Measurements from ENCODE around the gene RGS1.

Gene RGS1

DNA sequence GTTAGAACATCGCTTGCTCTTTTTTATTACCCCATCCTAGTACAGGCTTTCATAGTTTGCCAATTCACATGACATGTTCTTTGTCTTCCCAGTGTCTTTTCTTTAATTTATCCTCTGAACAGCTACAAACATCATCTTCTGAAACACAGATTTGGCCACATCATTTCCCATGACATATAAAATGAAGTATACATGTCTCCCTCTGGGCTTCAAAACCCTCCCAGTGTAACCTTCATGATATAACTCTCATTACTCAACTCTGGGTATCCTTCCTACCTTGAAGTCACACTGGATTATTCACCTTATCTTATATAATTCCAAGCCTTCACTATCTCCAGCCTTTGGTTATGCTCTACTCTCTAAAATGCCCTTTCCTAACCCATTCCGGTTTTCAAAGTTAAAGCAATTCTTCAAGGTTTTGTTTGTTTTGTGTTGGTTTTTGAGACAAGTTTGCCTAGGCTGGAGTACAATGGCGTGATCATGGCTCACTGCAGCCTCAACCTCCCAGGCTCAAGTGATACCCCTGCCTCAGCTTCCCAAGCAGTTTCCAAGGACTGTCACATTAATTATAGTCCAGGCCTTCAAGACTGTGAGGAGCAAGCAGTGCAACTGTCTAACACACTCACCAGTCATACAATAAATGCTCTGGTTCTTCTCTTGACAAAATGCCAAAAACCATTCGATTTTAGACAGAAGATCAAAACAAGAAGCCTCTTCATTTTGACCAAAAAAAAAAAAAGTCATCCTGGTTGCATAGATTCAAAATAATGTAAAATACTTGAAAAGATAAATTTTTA, 5.8 kb downstream of the RGS1 start:
- no peak for DNase-seq (ENCODE audit: low read depth, low spot score)

DNA sequence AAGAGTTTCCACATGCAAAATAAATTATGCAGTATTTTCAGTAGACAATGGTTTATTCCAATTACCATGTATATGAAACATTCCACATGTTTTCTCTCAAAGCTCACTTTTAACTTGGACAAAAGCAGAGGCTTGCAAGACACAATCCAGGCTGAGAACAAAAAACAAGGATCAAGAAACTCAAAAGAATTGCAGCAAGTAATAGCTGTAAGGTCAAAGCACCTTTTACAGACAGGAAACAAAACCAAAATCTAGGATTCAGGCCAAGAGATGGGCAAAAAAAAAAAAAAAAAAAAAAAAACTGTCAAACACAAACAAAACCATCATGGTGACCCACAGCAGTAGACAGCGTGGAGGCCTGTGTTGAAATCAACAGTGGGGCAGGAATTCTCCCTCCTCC, 9.3 kb downstream of the RGS1 start:
- DNase-seq (ENCODE audit: low read depth, low spot score): peak; percentile 31

DNA sequence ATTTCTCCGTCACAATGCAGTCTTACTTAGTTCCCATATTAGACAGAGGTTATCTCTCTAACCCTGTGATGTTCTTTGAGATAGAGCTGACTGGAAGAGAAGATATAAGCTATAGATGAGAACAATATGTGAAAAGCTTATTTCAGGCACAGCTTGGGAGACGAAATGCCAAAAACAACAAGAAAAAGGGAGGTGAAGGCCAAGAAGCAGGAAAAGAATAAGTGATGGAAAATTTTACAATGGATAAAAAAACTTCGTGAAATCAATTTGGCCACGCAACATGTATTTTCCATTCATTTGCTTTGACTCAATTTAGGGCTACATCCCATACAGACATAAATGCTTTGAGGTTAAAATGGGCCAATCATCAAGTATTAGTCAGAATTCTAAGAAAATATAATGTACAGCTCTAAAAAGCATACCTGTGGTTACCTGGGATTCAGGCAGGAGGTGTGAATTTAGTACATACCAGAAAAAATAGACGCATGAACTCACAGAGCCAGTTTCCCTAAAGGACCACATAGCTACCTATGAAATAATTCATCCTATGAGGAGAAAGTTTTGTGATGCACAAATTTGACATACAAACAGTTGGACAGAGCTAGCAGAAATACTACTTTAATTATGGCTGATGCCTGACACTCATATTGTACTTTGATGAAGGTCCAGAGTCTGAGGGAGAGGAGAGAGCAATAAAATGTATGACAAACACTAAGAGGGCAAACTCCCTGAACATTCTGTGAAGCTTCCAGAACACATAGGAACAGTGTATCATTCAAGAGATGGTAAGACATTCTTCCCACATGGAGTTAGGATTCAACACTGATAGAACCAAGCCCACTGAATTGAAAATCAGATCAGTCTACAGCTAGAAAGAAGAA, 12.1 kb downstream of the RGS1 start:
- DNase-seq (ENCODE audit: low read depth, low spot score): no peak

DNA sequence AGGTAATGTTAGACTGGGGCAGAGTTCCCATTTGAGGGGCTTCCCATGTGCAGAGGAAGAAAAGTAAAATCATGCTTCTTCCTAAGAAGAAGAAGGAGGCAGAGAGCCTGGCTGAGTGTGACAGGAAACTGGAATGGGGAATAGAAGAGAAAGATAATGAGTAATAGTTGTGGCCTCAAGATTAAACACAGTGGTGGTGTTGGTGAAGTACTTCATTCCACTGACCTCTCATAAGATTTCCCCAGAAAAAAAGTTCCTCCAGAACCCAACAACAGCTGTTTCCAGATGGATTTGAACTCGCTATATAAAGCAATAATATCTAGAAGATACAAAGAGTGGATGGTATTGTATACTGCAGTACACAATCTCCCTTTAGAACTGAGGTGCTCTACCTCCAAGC, 13.0 kb downstream of the RGS1 start:
- DNase-seq (ENCODE audit: low read depth, low spot score): no peak

DNA sequence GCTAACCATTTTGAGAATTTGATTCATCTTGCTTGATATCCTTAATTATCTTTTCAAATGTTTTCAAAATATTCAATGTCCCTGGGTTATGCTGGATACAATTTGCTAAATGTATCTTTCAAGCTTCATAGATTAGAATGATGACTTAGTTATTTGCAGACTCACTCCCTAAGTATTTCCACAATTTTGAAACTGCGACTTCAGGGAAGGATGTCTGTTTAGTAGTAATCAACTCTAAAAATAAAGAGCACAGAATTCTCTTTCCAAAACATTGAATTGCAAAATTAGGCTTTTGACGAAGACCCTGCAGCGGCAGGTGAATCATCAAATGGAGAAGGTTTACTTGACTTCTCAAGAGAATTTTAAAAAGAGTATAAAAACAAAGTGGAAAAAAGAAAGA, 14.2 kb downstream of the RGS1 start:
- no peak for DNase-seq (ENCODE audit: low read depth, low spot score)

DNA sequence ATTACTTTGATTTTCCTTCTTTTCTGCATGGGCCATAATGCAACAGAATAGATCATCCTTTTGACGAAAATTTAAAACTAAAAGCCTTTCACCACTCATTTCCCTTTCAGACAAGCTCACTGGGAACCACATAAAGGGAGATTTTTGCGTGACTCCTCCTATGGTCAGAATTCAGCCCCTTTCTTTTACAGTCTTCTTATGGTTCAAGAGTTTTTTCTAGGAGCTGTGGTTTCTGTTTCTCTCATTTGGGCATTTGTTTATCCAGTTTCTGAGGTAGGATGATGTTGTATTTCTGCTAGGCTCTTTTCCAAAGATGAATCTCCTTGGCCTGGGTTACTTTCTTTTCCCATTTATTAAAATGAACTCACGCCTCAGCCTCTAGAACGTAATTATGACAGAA, 16.9 kb downstream of the RGS1 start:
- DNase-seq (ENCODE audit: low read depth, low spot score): no peak

DNA sequence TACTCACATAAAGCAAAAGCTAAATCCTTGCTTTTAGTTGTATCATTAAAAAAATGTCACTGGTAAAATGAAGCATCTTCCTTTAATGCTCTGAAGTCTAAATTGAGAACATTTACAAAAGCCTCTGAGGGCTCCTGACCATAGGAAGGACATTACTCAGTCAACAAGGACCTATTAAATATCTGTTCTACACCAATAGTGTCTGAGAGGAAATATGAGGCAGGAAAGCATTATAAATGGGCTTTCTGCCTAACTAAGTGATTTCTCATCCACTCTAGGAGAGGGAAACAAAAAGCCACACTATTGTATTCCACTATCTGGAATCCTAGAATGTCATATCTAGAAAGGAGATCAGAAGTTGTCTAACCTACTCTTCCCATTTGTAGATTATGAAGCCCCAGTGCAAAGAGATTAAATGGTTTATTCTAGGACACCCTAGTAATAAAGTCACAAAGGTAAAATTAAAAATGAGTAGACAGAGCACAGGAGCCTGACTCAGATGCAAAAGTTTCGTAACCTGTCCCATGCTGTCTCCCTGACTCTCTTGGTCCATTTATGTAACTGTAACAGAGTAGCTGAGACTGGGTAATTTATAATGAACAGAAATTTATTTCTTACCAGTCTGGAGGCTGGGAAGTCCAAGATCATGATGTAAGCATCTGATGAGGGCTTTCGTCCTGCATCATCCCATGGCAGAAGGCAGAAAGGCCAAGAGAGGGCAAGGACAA, 17.6 kb downstream of the RGS1 start:
- no peak for DNase-seq (ENCODE audit: low read depth, low spot score)

DNA sequence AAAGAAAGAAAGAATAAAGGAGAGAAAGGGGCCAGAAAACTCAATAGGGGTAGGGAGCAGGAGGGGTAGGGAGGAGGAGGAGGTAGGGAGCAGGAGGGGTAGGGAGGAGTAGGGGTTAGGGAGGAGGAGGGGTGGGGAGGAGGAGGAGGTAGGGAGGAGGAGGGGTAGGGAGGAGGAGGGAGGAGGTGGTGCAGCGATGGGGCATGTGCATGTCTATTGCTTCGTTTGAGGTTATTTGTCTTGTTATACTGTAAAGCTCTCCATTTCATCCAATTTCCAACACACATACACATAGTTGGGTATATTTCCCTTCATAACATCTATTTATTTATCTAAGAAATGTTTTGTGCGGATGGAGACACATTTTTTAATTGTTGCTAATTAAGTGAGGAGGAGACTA, 19.7 kb downstream of the RGS1 start:
- no peak for DNase-seq (ENCODE audit: low read depth, low spot score)

DNA sequence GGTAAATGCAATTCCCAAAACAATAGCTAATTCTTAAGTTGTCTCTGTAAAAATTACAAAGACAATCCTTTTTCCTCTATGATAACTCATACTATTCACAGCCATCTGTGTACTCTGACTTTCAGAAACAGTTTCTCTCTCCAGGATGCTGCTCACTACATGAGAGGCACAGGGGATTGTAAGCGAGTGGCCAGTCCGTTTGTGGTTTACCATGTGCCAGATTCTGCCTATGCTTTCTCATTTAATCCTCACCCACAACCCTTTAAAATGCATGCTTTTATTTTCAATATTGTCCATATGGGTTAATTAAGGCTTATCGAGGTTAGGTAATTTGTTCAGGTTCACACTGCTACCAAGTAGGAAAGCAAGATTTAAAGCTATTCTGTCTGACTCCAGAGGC, 23.0 kb downstream of the RGS1 start:
- DNase-seq (ENCODE audit: low read depth, low spot score): no peak

DNA sequence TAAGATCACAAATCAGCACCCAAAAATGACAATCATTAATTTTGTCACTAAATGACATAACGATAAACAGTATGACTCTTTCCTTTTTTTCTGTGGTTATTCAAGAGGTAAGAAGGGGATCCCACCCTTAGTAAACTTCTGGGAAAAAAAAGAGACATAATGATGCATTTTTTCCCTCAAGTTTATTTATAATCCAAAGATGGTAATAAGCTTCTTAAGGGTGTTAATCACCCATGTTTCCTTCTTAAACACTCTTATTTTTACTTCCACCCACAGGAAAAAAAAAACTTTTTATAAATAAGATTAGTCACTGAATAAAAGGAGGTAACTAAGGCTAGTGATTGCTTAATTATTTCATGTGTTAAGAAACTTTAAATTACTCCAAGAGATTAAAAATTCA, 24.7 kb downstream of the RGS1 start:
- DNase-seq (ENCODE audit: low read depth, low spot score): no peak

DNA sequence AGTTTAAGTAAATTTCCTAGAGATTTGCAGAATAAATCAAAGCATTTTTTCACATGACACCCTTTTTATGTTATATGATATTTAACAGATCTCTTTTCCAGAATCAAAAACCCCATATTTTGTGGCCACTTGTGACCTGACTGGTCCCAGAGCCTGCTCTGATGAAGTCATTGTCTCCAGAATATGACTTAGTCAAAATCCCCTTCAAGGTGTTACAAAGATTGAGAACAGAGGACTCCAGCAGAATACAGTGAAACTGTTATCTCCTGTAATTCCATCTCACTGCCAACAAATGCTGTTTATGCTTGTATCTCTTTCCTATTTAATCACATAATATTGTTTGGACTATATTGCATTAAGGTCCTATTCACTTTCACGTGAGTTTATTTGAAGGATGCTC, 25.6 kb downstream of the RGS1 start:
- no peak for DNase-seq (ENCODE audit: low read depth, low spot score)

DNA sequence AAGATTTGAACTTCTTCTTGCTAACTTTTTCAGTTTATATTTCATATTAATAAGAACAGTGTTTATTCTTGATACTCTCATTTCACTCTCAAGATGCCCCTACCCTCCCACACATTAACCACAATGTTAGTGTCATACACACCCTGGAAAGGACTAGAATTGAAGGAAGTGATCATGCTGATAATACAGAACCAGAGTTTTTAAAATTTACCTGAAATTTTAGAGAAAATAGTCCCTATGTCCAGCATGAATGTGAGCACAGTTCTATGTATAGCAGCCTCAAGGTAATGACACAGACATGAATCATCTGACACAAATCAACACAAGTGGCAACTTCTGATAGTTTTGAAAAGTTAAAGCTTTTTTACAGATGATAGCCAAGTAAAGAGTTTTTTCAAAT, 26.0 kb downstream of the RGS1 start:
- DNase-seq (ENCODE audit: low read depth, low spot score): no peak

DNA sequence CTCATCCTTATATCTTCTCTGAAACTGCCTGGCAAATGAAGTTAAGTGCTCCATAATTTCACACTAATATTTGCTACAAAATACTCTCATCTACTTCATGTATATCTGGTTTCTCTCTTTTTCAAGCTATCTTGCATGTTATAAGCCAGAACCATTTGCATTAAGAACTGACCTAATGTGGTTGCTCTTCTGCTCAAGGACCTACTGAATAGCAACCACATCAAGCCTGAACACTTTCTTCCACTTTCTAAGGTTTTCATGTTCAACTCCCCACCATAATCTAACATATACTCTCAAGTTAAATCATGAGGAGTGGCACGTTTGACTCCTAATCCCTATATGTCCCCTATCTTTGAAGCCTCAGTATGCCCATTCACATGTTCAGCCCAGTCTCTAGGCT, 27.2 kb downstream of the RGS1 start:
- DNase-seq (ENCODE audit: low read depth, low spot score): no peak

DNA sequence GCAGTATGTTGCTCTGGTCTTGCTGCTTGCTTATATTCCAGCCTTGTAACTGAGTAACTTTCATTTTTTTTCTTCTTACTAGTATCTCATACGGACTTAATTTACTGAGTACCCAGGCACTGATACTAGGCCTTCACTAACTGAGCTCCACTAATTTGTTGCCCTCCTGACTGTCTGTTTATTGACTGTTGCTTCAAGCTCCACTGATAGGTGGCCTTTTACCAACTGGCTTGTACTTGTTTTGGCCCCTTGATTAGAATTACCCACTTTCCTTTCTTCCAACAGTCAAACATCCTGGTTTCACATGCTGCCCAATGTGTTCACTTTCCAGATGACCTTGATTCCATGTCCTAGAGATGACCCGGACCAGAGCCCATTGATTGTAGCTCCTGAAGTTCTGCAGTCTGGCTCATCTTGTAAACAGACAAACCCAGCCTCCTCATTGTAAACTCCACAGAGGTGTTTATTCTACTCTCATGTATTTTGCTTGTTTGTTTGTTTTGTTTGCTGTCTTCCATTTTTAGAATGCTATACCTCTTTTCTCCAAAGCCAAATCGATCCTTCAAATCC, 27.7 kb downstream of the RGS1 start:
- DNase-seq (ENCODE audit: low read depth, low spot score): no peak

DNA sequence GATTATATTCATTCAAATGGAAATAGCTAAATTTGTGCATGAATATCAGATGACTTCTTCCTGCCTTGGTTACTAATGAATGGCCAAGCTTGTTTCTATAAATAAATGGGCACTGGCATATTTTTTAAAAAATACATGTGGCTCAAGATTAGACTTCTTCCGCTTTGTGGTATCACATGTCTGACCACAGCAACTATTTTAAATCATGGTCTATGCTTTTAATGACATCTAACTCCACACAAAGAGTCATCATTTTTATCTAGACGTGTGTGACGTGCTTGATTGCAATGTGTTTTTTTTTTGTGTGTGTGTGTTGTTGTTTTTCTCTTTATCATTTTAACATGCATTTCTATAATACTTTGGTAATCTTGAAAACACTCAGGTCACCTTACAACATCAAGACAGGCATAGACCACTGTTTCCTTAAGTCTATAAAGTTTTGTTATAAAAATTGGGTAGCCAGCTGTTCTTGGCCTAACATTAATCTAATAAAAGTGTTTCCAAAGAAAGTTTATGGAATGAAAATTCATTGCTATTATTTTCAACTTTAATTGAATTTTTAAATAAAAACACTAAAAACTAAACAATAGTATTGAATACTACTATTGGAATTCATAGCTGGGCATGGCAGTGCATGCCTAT, 29.5 kb downstream of the RGS1 start:
- DNase-seq (ENCODE audit: low read depth, low spot score): no peak

DNA sequence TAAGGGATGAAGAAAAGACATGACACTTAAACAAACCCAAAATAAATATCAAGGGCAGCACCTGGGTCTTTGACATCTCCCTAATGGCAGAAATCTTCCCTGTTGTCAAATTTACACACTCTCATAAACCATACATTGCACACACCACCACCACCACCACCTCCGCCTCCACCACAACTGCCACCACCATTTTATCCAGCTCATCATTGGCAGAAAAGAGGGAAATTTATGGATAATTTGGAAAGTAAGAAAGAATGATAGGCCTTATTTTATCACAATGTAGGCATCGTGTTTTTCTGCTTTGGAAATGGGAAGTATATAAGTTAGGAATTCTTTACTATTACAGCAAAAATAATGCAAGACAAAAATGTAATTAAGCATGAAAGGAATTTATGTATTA, 33.1 kb downstream of the RGS1 start:
- no peak for DNase-seq (ENCODE audit: low read depth, low spot score)

DNA sequence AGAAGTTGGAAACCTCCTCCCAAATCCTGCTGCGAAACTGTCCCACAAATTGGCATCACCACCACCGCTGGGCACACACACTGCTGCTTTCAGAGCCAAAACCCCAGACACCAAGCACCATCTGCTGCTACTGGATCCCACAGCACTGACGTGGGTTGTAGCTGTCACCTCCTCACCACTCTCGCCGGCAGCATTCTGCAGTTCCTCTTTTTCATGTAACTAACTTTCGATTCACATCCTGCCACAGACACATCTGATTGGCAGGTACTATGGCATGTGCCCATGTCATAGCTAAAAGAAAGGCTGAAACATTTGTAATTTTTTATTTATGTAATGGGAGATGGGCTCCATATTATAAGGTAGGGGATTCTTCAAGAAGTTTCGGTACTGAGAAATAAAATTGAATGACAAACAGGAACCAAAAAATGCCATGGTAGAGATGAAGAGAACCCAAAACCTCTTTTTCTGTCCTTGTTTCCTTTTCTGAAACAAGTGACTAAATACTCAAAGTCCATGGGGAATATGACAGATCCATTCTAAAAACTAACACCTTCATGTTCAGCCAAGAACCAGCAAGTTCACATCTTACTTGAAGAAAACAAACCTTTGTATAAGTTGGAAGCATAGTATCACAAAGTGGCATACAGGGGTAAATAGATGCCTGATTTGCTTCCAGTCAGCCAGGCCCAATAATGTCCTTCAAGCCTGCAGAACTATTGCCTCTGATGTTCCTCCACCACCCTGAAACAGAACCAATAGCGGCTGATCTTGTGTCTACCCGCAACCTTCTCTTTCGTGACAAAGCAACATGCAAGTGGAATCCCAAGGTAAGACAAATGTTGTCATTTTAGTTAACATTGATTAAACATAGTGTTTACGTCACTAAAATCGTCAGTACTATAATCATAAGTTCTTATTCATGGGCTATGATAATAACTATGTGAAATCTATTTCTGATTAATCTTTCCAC, 33.8 kb downstream of the RGS1 start:
- DNase-seq (ENCODE audit: low read depth, low spot score): no peak

DNA sequence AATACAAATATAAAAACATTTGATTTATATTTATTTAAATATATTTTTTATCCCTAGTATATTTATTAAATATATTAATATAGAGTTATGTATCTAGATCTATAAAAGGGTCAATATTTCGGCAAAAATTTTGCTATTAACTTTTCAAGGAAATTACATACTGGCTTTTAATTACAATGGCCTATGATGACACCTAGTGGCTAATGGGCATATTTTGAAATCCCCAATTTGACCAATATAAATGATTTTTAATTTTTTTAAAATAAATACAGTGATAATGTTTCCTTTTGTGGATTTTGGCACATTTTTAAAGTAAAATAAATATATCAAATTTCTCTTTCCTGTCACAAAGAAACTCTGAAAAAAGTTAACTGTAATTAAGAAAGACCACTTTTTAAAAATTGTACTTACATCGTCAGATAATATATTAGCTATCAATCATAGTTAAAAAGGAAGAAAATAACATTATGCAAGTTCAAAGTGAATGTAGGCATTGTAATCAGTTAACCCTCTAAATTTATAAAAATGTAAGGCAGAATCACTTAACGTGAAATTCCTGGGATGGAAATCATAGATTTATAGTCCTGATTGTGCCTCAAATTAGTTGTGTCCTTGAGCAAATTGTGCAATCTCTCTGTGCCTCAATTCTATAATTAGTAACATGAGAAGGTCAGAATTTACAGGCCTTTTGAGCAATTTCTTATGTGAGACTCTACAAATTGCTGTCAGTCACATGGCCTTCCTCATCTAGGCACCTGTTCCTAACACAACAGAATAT, 34.7 kb downstream of the RGS1 start:
- DNase-seq (ENCODE audit: low read depth, low spot score): no peak

DNA sequence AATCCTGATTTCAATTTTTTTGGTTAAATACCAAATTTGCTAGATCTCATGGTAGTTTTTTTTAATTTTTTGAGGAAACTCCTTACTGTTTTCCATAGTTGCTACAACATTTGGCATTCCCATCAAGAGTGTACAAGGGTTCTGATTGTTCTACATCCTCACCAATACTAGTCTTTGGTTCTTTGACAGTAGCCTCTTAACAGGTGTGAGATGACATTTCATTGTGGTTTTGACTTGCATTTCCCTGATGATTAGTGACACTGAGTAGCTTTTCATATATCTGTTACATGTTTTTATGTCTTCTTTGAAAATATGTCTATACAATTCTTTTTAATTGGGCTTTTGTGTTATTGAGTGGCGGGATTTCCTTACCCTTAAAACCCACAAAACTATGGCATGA, 39.5 kb downstream of the RGS1 start:
- no peak for DNase-seq (ENCODE audit: low read depth, low spot score)

Data from smooth muscle cell of the brain vasculature (primary cell).